Fibroblast of skin of abdomen (primary cell): ENCODE results near the gene RPS6KL1.
A peak's percentile ranks its signal among the peaks of the same experiment; 100 is the strongest.

ENCODE experiments used
- DNase-seq: peaks from one replicate; pipeline ENCODE4 v3.0.0-alpha.2; 2013

Gene RPS6KL1

GRCh38 chr14:74911704-74912103 lies 11.4 kb downstream of the RPS6KL1 start:
- DNase-seq = no peak

GRCh38 chr14:74911221-74911620 lies 11.8 kb downstream of the RPS6KL1 start:
- DNase-seq = no peak

- no peak for DNase-seq
Measured at GRCh38 chr14:74910556-74910955, 12.5 kb downstream of the RPS6KL1 start.

GRCh38 chr14:74909911-74910310 lies 13.1 kb downstream of the RPS6KL1 start:
- no peak for DNase-seq

GRCh38 chr14:74909501-74909900 lies 13.6 kb downstream of the RPS6KL1 start:
- DNase-seq = no peak

- no peak for DNase-seq
Measured at GRCh38 chr14:74908861-74909341, 14.2 kb downstream of the RPS6KL1 start.

- DNase-seq = no peak
Measured at GRCh38 chr14:74907744-74908143, 15.3 kb downstream of the RPS6KL1 start.

GRCh38 chr14:74906925-74907521 lies 16.0 kb downstream of the RPS6KL1 start:
- DNase-seq = no peak

GRCh38 chr14:74905595-74906142 lies 17.4 kb downstream of the RPS6KL1 start:
- DNase-seq = peak; percentile 56

GRCh38 chr14:74904635-74905503 lies 18.2 kb downstream of the RPS6KL1 start:
- DNase-seq = no peak

- no peak for DNase-seq
Measured at GRCh38 chr14:74902941-74903705, 19.9 kb downstream of the RPS6KL1 start.

GRCh38 chr14:74898694-74899093 lies 24.4 kb downstream of the RPS6KL1 start:
- no peak for DNase-seq

- DNase-seq = no peak
Measured at GRCh38 chr14:74898083-74898482, 25.0 kb downstream of the RPS6KL1 start.

- no peak for DNase-seq
Measured at GRCh38 chr14:74897642-74898041, 25.4 kb downstream of the RPS6KL1 start.

- no peak for DNase-seq
Measured at GRCh38 chr14:74896400-74896799, 26.7 kb downstream of the RPS6KL1 start.

GRCh38 chr14:74893614-74894091 lies 29.4 kb downstream of the RPS6KL1 start:
- DNase-seq = no peak

- no peak for DNase-seq
Measured at GRCh38 chr14:74892745-74893144, 30.3 kb downstream of the RPS6KL1 start.

GRCh38 chr14:74891870-74892269 lies 31.2 kb downstream of the RPS6KL1 start:
- DNase-seq = no peak

- no peak for DNase-seq
Measured at GRCh38 chr14:74890262-74890661, 32.8 kb downstream of the RPS6KL1 start.

GRCh38 chr14:74888164-74889158 lies 34.6 kb downstream of the RPS6KL1 start:
- DNase-seq = peak; percentile 49

GRCh38 chr14:74886001-74886400 lies 37.1 kb downstream of the RPS6KL1 start:
- DNase-seq = peak; percentile 96
